PFSK-1 (cell line): ENCODE measurements around the gene FLT4. TPM values are rescaled to one million over a fixed set of nuclear protein-coding genes. Genes with fewer than 3 reads are reported as not detected.

Experiments
- FOXP2 ChIP-seq: optimal IDR thresholded peaks from 2 replicates; pipeline ENCODE3; 2011; ENCODE audit warnings: borderline replicate concordance, control low read depth, inconsistent platforms; ENCODE audit not compliant: insufficient read depth; ENCODE audit errors: extremely low read length, extremely low read depth
- POLR2AphosphoS5 ChIP-seq: IDR thresholded peaks from 2 replicates; pipeline ENCODE4 v1.6.1; 2012; ENCODE audit warnings: low read depth, mild to moderate bottlenecking, control low read depth, low read length, moderate library complexity
- SIN3A ChIP-seq: IDR thresholded peaks from 2 replicates; pipeline ENCODE4 v1.6.1; 2012; ENCODE audit warnings: mild to moderate bottlenecking, low read length, moderate library complexity, borderline replicate concordance; ENCODE audit not compliant: insufficient read depth
- TAF1 ChIP-seq: IDR thresholded peaks from 2 replicates; pipeline ENCODE4 v1.6.1; 2012; ENCODE audit warnings: low read length, control low read depth, borderline replicate concordance; ENCODE audit not compliant: insufficient read depth
- polyA plus RNA-seq: library from polyadenylated mRNA; unstranded; fragments of >200 nt; gene quantifications from one replicate; pipeline ENCODE4 v1.2.1, GENCODE V29; 2012; ENCODE audit warnings: low read depth, missing spikeins; ENCODE audit not compliant: insufficient read length
- TF ChIP-seq, protein P1 (sequence below), 2 experiments: IDR thresholded peaks; 2 replicates each; pipeline versions ENCODE4 v1.6.1 to v1.8.0; 2011 to 2012; ENCODE audit warnings: low read depth in 2 of 2, low read length in 2 of 2, control low read depth in 1 of 2, inconsistent platforms in 1 of 2, mild to moderate bottlenecking in 1 of 2, moderate library complexity in 1 of 2; ENCODE audit not compliant: insufficient read depth in 1 of 2

The FLT4 gene
- polyA plus RNA-seq = 97.2 TPM

DNA sequence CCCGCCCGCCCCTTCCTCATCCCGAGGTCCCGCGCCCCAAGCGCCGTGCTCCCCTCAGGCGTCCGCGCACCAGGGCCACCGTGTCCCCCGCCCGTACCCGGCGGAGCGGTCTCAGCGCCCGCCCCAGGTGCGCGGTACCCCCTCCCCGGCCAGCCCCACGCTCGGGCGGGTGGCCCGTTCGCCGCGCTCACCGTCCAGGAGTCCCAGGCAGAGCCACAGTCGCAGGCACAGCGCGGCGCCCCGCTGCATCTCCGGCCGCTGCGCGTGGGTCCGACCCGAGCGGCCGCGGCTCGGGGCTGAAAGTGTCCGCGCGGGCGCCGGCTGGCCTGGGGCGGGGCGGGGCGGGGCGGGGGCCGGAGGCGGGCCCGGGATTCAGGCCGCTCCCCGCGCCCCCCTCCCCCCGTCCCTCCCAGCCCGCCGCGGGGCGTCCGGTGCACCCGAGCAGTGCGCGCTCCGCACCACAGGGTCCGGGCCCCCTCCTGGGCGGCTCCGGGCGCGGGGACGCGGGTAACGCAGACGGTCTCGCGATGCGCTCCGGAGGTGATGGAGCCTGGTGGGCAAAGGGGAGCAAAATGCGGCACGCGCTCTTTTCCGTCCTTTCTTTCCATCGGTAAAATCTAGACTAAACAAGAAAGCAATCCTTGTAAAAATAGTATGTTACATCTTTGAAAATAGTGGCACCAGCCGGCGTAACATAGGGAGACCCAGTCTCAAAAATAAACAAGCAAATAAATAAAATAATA, at the start of gene FLT4:
TSS of gene FLT4 (minus strand) at position 304 of the 743 bp plus-strand sequence. CDS start at position 249, 55 bp downstream.
- TF ChIP-seq SIN3A (no peak), TAF1 (no peak), FOXP2 (no peak)
- TF ChIP-seq, protein P1, sequence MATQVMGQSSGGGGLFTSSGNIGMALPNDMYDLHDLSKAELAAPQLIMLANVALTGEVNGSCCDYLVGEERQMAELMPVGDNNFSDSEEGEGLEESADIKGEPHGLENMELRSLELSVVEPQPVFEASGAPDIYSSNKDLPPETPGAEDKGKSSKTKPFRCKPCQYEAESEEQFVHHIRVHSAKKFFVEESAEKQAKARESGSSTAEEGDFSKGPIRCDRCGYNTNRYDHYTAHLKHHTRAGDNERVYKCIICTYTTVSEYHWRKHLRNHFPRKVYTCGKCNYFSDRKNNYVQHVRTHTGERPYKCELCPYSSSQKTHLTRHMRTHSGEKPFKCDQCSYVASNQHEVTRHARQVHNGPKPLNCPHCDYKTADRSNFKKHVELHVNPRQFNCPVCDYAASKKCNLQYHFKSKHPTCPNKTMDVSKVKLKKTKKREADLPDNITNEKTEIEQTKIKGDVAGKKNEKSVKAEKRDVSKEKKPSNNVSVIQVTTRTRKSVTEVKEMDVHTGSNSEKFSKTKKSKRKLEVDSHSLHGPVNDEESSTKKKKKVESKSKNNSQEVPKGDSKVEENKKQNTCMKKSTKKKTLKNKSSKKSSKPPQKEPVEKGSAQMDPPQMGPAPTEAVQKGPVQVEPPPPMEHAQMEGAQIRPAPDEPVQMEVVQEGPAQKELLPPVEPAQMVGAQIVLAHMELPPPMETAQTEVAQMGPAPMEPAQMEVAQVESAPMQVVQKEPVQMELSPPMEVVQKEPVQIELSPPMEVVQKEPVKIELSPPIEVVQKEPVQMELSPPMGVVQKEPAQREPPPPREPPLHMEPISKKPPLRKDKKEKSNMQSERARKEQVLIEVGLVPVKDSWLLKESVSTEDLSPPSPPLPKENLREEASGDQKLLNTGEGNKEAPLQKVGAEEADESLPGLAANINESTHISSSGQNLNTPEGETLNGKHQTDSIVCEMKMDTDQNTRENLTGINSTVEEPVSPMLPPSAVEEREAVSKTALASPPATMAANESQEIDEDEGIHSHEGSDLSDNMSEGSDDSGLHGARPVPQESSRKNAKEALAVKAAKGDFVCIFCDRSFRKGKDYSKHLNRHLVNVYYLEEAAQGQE (IDR thresholded peaks at IDR 0.05; ENCODE audit: insufficient read depth in 1 of 2, low read depth in 2 of 2, low read length in 2 of 2) = no peak

DNA sequence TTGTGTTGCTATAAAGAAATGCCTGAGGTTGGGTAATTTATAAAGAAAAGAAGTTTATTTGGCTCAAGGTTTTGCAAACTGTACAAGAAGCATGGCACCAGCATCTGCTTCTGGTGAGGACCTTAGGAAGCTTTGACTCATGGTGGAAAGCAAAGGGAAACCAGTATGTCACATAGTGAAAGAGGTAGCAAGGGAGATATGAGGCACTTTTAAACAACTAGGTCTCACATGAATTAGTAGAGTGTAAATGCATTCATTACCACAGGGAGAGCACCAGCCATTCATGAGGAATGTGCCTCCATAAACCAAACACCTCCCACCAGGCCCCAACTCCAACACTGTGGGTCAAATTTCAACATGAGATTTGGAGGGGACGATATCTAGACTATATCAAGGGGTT, 49.6 kb upstream of the FLT4 start:
- TF ChIP-seq, protein P1 (IDR thresholded peaks at IDR 0.05; ENCODE audit: insufficient read depth in 1 of 2, low read depth in 2 of 2, low read length in 2 of 2) = no peak
- TF ChIP-seq FOXP2 (no peak), TAF1 (no peak), SIN3A (no peak), POLR2AphosphoS5 (no peak)

DNA sequence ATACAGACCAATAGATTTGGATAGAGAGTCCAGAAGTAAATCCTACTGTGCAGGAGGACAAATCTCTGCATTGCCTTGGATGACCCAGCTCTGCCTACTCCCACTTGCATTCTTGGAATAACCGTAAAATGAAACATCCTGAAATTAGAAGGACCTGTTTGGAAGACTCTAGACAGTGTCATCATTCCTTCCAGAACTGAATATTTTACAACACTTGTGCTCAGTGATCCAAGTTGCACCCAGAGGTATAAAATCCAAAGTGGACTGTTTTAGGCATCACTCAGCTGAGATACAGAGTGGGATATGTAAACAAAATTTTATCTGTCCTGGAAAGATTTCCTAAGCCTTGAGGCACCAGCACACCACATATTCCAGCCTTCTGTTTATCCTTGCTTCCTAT, 46.7 kb upstream of the FLT4 start:
- TF ChIP-seq SIN3A (no peak), FOXP2 (no peak), TAF1 (no peak), POLR2AphosphoS5 (no peak)
- TF ChIP-seq, protein P1 (IDR thresholded peaks at IDR 0.05; ENCODE audit: insufficient read depth in 1 of 2, low read depth in 2 of 2, low read length in 2 of 2) = no peak

DNA sequence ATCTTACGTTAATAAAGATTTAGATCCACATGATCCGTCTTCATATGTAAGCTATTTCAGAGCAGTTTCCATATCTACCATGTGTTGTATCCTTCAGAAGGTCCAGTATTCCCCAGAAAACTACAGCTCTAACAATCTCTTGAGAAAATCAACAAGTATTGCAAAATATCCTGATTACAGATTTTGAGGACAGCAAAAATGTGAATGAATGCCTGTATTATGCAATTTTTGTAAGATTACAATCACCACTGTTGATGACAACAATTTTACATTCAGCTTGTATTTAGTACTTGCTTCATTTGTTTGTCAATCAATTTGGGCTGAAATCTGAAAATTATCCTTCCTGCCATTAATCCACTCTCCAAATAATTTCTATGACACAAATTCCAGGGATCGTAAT, 43.0 kb upstream of the FLT4 start:
- TF ChIP-seq TAF1 (no peak), POLR2AphosphoS5 (no peak), SIN3A (no peak), FOXP2 (no peak)
- TF ChIP-seq, protein P1 (IDR thresholded peaks at IDR 0.05; ENCODE audit: insufficient read depth in 1 of 2, low read depth in 2 of 2, low read length in 2 of 2) = no peak
